ENCODE data around the gene B3GALT6.

The B3GALT6 gene

GRCh38 chr1:1242461-1243265 lies 10.6 kb downstream of the B3GALT6 start:
- Histone ChIP-seq H3K27me3 (ENCODE audit: insufficient read depth, low read depth) (peaks cover 61% of the 10 kb centered on the region), H4K20me1 (ENCODE audit: insufficient read depth) (no peaks in the 10 kb centered on the region), H3K4me3 (IDR thresholded peaks at IDR 0.05; ENCODE audit: insufficient read depth, low read depth, low read length) (no peak overlapping the region), H3K36me3 (ENCODE audit: insufficient read depth) (no peaks in the 10 kb centered on the region), H3K4me1 (ENCODE audit: low read depth, poor library complexity, severe bottlenecking) (no peaks in the 10 kb centered on the region), H3K9ac (no peak overlapping the region), H3K79me2 (ENCODE audit: insufficient read depth, low read depth) (no peaks in the 10 kb centered on the region), H2AFZ (ENCODE audit: low read depth) (no peak overlapping the region), H3K4me2 (no peak overlapping the region), H3K27ac (no peak overlapping the region)
- no peak for TF ChIP-seq CTCF (conservative IDR thresholded peaks at IDR 0.05; ENCODE audit: low read depth, low read length)

GRCh38 chr1:1243266-1243660 lies 11.2 kb downstream of the B3GALT6 start:
- H3K4me3 ChIP-seq (IDR thresholded peaks at IDR 0.05; ENCODE audit: insufficient read depth, low read depth, low read length): no peak overlapping the region
- H3K27me3 ChIP-seq (ENCODE audit: insufficient read depth, low read depth): peaks cover 62% of the 10 kb centered on the region
- no peak overlapping the region for H3K27ac ChIP-seq
- H3K9ac ChIP-seq: no peak overlapping the region
- no peaks in the 10 kb centered on the region for H3K36me3 ChIP-seq (ENCODE audit: insufficient read depth)
- no peaks in the 10 kb centered on the region for H3K4me1 ChIP-seq (ENCODE audit: low read depth, poor library complexity, severe bottlenecking)
- no peak overlapping the region for H2AFZ ChIP-seq (ENCODE audit: low read depth)
- no peak for TF ChIP-seq CTCF (conservative IDR thresholded peaks at IDR 0.05; ENCODE audit: low read depth, low read length)
- no peaks in the 10 kb centered on the region for H4K20me1 ChIP-seq (ENCODE audit: insufficient read depth)
- H3K4me2 ChIP-seq: no peak overlapping the region
- no peaks in the 10 kb centered on the region for H3K79me2 ChIP-seq (ENCODE audit: insufficient read depth, low read depth)

- H4K20me1 ChIP-seq (ENCODE audit: insufficient read depth): no peaks in the 10 kb centered on the region
- no peak for TF ChIP-seq CTCF (conservative IDR thresholded peaks at IDR 0.05; ENCODE audit: low read depth, low read length)
Measured at GRCh38 chr1:1243807-1244191, 11.8 kb downstream of the B3GALT6 start.

GRCh38 chr1:1244192-1244811 lies 12.3 kb downstream of the B3GALT6 start:
- H4K20me1 ChIP-seq (ENCODE audit: insufficient read depth): no peaks in the 10 kb centered on the region

More at GRCh38 chr1:1243807-1244191, 11.8 kb downstream of the B3GALT6 start:
- Histone ChIP-seq H3K36me3 (ENCODE audit: insufficient read depth) (no peaks in the 10 kb centered on the region), H3K9ac (no peak overlapping the region), H3K4me3 (IDR thresholded peaks at IDR 0.05; ENCODE audit: insufficient read depth, low read depth, low read length) (no peak overlapping the region), H3K79me2 (ENCODE audit: insufficient read depth, low read depth) (no peaks in the 10 kb centered on the region), H2AFZ (ENCODE audit: low read depth) (no peak overlapping the region), H3K27me3 (ENCODE audit: insufficient read depth, low read depth) (peaks cover 60% of the 10 kb centered on the region), H3K4me2 (no peak overlapping the region), H3K27ac (no peak overlapping the region), H3K4me1 (ENCODE audit: low read depth, poor library complexity, severe bottlenecking) (no peaks in the 10 kb centered on the region)

More at GRCh38 chr1:1244192-1244811, 12.3 kb downstream of the B3GALT6 start:
- H3K9ac ChIP-seq: no peak overlapping the region
- H3K4me3 ChIP-seq (IDR thresholded peaks at IDR 0.05; ENCODE audit: insufficient read depth, low read depth, low read length): no peak overlapping the region
- H3K27me3 ChIP-seq (ENCODE audit: insufficient read depth, low read depth): peaks cover 55% of the 10 kb centered on the region
- no peak overlapping the region for H3K4me2 ChIP-seq
- no peaks in the 10 kb centered on the region for H3K79me2 ChIP-seq (ENCODE audit: insufficient read depth, low read depth)
- H3K27ac ChIP-seq: no peak overlapping the region
- no peak overlapping the region for H2AFZ ChIP-seq (ENCODE audit: low read depth)
- no peaks in the 10 kb centered on the region for H3K4me1 ChIP-seq (ENCODE audit: low read depth, poor library complexity, severe bottlenecking)
- no peaks in the 10 kb centered on the region for H3K36me3 ChIP-seq (ENCODE audit: insufficient read depth)
- TF ChIP-seq CTCF (conservative IDR thresholded peaks at IDR 0.05; ENCODE audit: low read depth, low read length): no peak

Data from KMS-11 (cell line).